ENCODE measurements around the gene HEXB.

DNA sequence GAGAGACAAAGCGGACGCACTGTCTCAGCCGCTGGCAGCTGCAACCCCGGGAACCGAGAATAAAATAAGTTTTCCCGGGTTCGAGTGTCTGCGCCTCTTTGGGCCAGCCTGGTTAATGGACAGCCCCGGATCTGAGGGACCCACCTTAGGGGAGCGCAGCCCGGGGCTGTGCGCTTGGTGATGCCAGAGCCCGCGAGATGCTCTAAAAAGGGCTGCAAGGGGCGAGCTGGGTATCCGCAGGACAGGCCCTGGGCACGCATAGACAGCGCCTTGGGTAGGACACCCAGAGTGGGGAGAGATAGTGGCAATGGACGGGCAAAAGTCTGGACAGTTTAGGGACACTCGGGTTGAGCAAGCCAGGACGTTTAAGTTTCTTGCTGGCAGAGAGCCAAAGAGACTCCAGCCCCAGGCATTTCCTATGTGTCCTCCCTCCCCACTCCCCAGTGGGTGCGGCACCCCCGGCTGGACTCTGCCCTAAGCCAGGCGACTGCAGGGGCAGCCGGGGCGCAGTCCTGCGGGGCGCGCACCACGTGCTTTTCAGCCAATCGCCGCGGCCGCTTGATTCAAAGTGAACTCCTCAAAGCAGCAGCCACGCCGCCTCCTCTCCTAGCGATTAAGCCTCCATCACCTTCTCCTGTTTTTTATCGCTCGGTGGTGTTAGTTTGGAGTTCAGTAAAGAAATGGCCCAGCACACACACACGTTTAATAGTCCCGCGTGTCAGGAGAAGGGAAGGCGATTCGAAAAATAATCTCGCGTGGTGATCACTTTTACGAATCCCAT lies 43.9 kb upstream of the HEXB start:
- TF ChIP-seq, protein P1, sequence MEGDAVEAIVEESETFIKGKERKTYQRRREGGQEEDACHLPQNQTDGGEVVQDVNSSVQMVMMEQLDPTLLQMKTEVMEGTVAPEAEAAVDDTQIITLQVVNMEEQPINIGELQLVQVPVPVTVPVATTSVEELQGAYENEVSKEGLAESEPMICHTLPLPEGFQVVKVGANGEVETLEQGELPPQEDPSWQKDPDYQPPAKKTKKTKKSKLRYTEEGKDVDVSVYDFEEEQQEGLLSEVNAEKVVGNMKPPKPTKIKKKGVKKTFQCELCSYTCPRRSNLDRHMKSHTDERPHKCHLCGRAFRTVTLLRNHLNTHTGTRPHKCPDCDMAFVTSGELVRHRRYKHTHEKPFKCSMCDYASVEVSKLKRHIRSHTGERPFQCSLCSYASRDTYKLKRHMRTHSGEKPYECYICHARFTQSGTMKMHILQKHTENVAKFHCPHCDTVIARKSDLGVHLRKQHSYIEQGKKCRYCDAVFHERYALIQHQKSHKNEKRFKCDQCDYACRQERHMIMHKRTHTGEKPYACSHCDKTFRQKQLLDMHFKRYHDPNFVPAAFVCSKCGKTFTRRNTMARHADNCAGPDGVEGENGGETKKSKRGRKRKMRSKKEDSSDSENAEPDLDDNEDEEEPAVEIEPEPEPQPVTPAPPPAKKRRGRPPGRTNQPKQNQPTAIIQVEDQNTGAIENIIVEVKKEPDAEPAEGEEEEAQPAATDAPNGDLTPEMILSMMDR (IDR thresholded peaks at IDR 0.05) = no peak
- TF ChIP-seq POLR2AphosphoS5 (IDR thresholded peaks at IDR 0.05) = peak; percentile 62 to 80 (median 67)
- TF ChIP-seq POLR2A (IDR thresholded peaks at IDR 0.05) = no peak

Measured in transverse colon (tissue), 4 donors.